Sigmoid colon (tissue), 7 donors: ENCODE data around the gene MYO1F. TPM values are rescaled to one million over a fixed set of nuclear protein-coding genes. Genes with fewer than 3 reads are reported as not detected.
"Not testable (repeated sequence)": the region's sequence is repeated elsewhere in the genome, so short reads cannot be mapped to it uniquely, and the experiment has no call there.

ENCODE experiments used
- DNase-seq: peaks from one replicate; pipeline ENCODE4 v3.0.0-alpha.2; 2019
- H3K27ac ChIP-seq, 4 donors: fragments of 200-600 bp; sonication (generic); one replicate each; pipeline ENCODE4 v1.5.1; 2016 to 2019; ENCODE audit warnings: mild to moderate bottlenecking in 1 of 4
- H3K27me3 ChIP-seq, 3 donors: fragments of 200-600 bp; sonication (generic); one replicate each; pipeline ENCODE4 v1.5.1; 2019; ENCODE audit warnings: mild to moderate bottlenecking in 1 of 3
- H3K36me3 ChIP-seq, 4 donors: fragments of 200-600 bp; sonication (generic); one replicate each; pipeline ENCODE4 v1.5.1; 2016 to 2019
- H3K4me1 ChIP-seq, 4 donors: fragments of 200-600 bp; sonication (generic); one replicate each; pipeline ENCODE4 v1.5.1; 2017 to 2019
- H3K4me3 ChIP-seq, 4 donors: fragments of 200-600 bp; sonication (generic); one replicate each; pipeline ENCODE4 v1.5.1; 2017 to 2019; ENCODE audit warnings: mild to moderate bottlenecking in 2 of 4, moderate library complexity in 1 of 4
- H3K9me3 ChIP-seq, 4 donors: fragments of 200-600 bp in 3 of 4; sonication (generic) in 3 of 4; one replicate each; pipeline versions ENCODE4 v1.5.1 to v1.6.1; 2013 to 2019
- CTCF ChIP-seq, 4 experiments: fragments of 450-650 bp in 3 of 4; fragments of 200-600 bp in 1 of 4; IDR thresholded peaks; one replicate each; pipeline ENCODE4 v1.5.1; 2016 to 2019; ENCODE audit warnings: antibody characterized with exemption in 4 of 4, mild to moderate bottlenecking in 3 of 4, moderate library complexity in 2 of 4
- EP300 ChIP-seq, 4 donors: sonication (generic); formaldehyde crosslinking; IDR thresholded peaks; one replicate each; pipeline ENCODE4 v1.6.1; 2017; ENCODE audit warnings: antibody characterized with exemption in 4 of 4
- POLR2A ChIP-seq, 2 donors: fragments of 450-650 bp; IDR thresholded peaks; one replicate each; pipeline ENCODE4 v1.6.1; 2016; ENCODE audit warnings: antibody characterized with exemption in 2 of 2, mild to moderate bottlenecking in 2 of 2, moderate library complexity in 2 of 2
- POLR2AphosphoS5 ChIP-seq, 4 donors: sonication (generic); formaldehyde crosslinking; IDR thresholded peaks; one replicate each; pipeline ENCODE4 v1.6.1; 2017; ENCODE audit warnings: antibody characterized with exemption in 4 of 4
- WGBS, 2 donors: extraction: QIAGEN DNeasy Blood & Tissue Kit; methylation state at CpG; one replicate each; pipeline ENCODE4 v1.1.7; 2013; 5-methylcytosine and 5-hydroxymethylcytosine counted together
- intact Hi-C: fragments of 100-400 bp; cut with DNase I; formaldehyde crosslinking; loops from one replicate; pipeline ENCODE4 v1.15.1; 2023
- polyA plus RNA-seq, 3 donors: library from polyadenylated mRNA; stranded (reverse); fragments of 200-250 nt; gene quantifications; one replicate each; pipeline ENCODE4 v1.2.3, GENCODE V29; 2013
- total RNA-seq, 4 donors: library from RNA; depleted of rRNA; stranded (reverse); fragments of >200 nt; gene quantifications; one replicate each; pipeline ENCODE4 v1.1.0, GENCODE V29; 2016
- donor health status: healthy with polysubstance abuse.
- donor health status: Bipolar disorder and iron deficiency.
- donor health status: healthy.

The MYO1F gene
- total and polyA plus RNA-seq, 7 donors: 6.6 to 19.4 (median 10.2) TPM

GRCh38 chr19:8519388-8519787 is 57.9 kb downstream of the MYO1F start:
- no peak for TF ChIP-seq CTCF (IDR thresholded peaks at IDR 0.05)
- no peak for TF ChIP-seq POLR2A (IDR thresholded peaks at IDR 0.05)
- TF ChIP-seq EP300 (IDR thresholded peaks at IDR 0.05): no peak
- no peak for TF ChIP-seq POLR2AphosphoS5 (IDR thresholded peaks at IDR 0.05)
- no peak for DNase-seq
- peaks cover 0 to 6% (median 6%) of the 10 kb centered on the region in 4 donors for H3K4me1 ChIP-seq
- no peaks in the 10 kb centered on the region for H3K27me3 ChIP-seq
- no peaks in the 10 kb centered on the region for H3K9me3 ChIP-seq
- H3K4me3 ChIP-seq: no peak overlapping the region
- intact Hi-C loops: no loop called here
- no peaks in the 10 kb centered on the region for H3K36me3 ChIP-seq
- H3K27ac ChIP-seq: no peak overlapping the region
- 94 to 95% methylated on average over 6 of the region's 6 CpGs for WGBS, 2 donors

GRCh38 chr19:8518536-8518935 is 58.7 kb downstream of the MYO1F start:
- Histone ChIP-seq H3K4me1 (peaks cover 0 to 9% (median 7%) of the 10 kb centered on the region in 4 donors), H3K27me3 (no peaks in the 10 kb centered on the region), H3K9me3 (no peaks in the 10 kb centered on the region), H3K4me3 (no peak overlapping the region), H3K27ac (no peak overlapping the region), H3K36me3 (no peaks in the 10 kb centered on the region)
- TF ChIP-seq CTCF (IDR thresholded peaks at IDR 0.05) (no peak), POLR2A (IDR thresholded peaks at IDR 0.05) (no peak), EP300 (IDR thresholded peaks at IDR 0.05) (no peak), POLR2AphosphoS5 (IDR thresholded peaks at IDR 0.05) (no peak)
- no peak for DNase-seq
- intact Hi-C loops: no loop called here
- 77 to 82% methylated on average over 11 of the region's 11 CpGs for WGBS, 2 donors

GRCh38 chr19:8517551-8518442 is 59.4 kb downstream of the MYO1F start:
- WGBS, 2 donors: 42 to 48% methylated on average over 10 of the region's 10 CpGs
- Histone ChIP-seq H3K4me1 (peaks cover 0 to 16% (median 14%) of the 10 kb centered on the region in 4 donors), H3K27me3 (no peaks in the 10 kb centered on the region), H3K4me3 (no peak overlapping the region), H3K27ac (peak overlapping the region in 1 of 4 donors; percentile 8), H3K9me3 (no peaks in the 10 kb centered on the region), H3K36me3 (no peaks in the 10 kb centered on the region)
- intact Hi-C loops: no loop called here
- TF ChIP-seq POLR2A (IDR thresholded peaks at IDR 0.05): no peak
- no peak for TF ChIP-seq EP300 (IDR thresholded peaks at IDR 0.05)
- TF ChIP-seq POLR2AphosphoS5 (IDR thresholded peaks at IDR 0.05): no peak
- no peak for TF ChIP-seq CTCF (IDR thresholded peaks at IDR 0.05)
- no peak for DNase-seq

GRCh38 chr19:8515317-8515716 is 61.9 kb downstream of the MYO1F start:
- no peak for DNase-seq
- no peaks in the 10 kb centered on the region for H3K27me3 ChIP-seq
- TF ChIP-seq EP300 (IDR thresholded peaks at IDR 0.05): no peak
- no peak for TF ChIP-seq POLR2AphosphoS5 (IDR thresholded peaks at IDR 0.05)
- TF ChIP-seq CTCF (IDR thresholded peaks at IDR 0.05): no peak
- TF ChIP-seq POLR2A (IDR thresholded peaks at IDR 0.05): no peak
- intact Hi-C loops: loop anchor here (2.0 kb wide), 1 partner anchor 71 kb away; the partner anchor contains the start of gene HNRNPM
- H3K4me3 ChIP-seq: no peak overlapping the region
- peaks cover 0 to 12% (median 0%) of the 10 kb centered on the region in 4 donors for H3K36me3 ChIP-seq
- peaks cover 0 to 31% (median 27%) of the 10 kb centered on the region in 4 donors for H3K4me1 ChIP-seq
- no peaks in the 10 kb centered on the region for H3K9me3 ChIP-seq
- WGBS, 2 donors: 77 to 89% methylated on average over 11 of the region's 11 CpGs
- no peak overlapping the region for H3K27ac ChIP-seq

GRCh38 chr19:8514505-8515009 is 62.7 kb downstream of the MYO1F start:
- H3K9me3 ChIP-seq, H3K27me3 ChIP-seq, DNase-seq: not testable (repeated sequence)
- 46 to 71% methylated on average over 21 of the region's 21 CpGs for WGBS, 2 donors
- H3K4me1 ChIP-seq: peaks cover 0 to 31% (median 27%) of the 10 kb centered on the region in 4 donors
- H3K4me3 ChIP-seq: peak overlapping the region; percentile 66 to 82 (median 78)
- H3K27ac ChIP-seq: peak overlapping the region; percentile 93 to 99 (median 98)
- peaks cover 0 to 13% (median 0%) of the 10 kb centered on the region in 4 donors for H3K36me3 ChIP-seq
- intact Hi-C loops: loop anchor here (1.0 to 2.0 kb wide), 2 partner anchors 11 to 70 kb away; partner anchors contain the start of gene HNRNPM
